Measurements from ENCODE around the gene MRPL24.
A peak's percentile ranks its signal among the peaks of the same experiment; 100 is the strongest.
"Not testable (repeated sequence)": the region's sequence is repeated elsewhere in the genome, so short reads cannot be mapped to it uniquely, and the experiment has no call there.

The MRPL24 gene

DNA sequence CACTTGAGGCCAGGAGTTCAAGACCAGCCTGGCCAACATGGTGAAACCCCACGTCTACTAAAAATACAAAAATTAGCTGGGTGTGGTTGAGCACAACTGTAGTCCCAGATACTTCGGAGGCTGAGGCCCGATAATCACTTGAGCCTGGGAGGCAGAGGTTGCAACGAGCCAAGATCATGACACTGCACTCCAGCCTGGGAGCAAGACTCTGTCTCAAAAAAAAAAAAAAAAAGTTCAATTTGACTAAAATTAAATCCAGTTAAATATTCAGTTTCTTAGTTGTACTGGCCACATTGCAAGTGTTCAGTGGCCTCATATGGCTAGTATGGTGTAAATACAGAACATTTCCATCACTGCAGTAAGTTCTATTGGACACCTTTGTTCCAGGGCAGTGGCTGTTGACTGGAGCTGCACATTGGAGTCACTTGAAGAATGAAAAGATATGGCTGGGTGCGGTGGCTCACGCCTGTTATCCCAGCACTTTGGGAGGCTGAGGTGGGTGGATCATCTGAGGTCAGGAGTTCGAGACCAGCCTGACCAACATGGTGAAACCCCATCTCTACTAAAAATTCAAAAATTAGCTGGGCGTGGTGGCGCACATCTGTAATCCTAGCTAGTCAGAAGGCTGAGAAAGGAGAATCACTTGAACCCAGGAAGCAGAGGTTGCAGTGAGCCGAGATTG lies 16.8 kb upstream of the MRPL24 start:
- DNase-seq: not testable (repeated sequence)

DNA sequence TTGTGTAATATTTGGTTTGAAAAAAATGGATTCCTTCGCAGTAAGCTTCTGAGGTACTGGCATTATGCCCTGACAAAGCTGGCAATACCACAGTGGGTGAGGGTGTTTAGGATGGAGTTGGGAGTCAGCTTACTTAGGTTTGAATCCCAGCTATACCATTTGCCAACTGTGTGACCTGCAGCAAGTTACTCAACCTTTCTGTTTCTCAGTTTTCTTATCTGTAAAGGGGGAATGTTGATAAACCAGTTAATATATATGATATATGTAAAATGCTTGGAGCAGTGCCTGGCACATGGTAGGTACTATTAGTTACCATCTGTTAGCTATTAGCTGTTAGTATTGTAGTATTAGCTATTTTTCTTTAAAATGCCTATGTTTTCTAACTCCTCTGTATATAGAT lies 15.5 kb upstream of the MRPL24 start:
- DNase-seq: no peak

DNA sequence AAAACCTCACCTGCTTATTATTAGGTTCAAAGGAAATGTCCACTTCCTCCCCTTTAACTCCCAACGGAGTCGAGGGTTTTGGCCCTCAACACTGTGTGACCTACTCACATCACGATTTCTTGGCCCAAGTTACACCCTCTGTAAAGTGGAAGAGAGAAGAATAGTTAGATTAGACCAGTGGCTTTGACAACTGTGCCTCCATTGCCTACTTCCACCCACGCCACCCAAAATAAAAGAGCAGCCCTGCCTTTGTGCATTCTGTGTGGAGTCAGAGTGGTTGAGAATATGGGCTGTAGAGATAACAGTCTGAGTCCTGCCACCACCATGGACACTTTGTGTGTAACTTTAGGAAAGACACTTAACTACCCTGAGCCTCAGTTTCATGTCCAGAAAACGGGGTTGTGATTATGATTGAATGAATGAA lies 14.7 kb upstream of the MRPL24 start:
- DNase-seq: no peak

DNA sequence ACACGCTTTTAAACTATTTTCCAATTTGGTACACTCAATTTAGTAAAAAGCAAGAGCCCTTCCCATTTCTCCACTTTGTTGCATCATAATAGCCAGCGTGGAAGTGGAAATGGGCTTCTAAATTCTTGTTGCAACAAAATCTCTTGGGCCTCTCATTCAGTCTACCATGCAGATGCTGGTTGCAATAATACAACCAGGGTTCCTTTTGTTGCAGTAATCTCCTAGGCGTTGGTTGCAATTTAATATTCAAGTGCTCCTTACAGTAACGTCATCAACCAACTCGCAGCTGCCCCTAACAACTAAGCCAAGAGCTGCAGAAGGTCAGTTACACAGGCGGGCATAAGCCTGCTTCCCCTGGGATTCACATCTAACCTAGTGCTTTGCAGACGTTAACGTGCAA lies 13.3 kb upstream of the MRPL24 start:
- DNase-seq: peak; percentile 65

DNA sequence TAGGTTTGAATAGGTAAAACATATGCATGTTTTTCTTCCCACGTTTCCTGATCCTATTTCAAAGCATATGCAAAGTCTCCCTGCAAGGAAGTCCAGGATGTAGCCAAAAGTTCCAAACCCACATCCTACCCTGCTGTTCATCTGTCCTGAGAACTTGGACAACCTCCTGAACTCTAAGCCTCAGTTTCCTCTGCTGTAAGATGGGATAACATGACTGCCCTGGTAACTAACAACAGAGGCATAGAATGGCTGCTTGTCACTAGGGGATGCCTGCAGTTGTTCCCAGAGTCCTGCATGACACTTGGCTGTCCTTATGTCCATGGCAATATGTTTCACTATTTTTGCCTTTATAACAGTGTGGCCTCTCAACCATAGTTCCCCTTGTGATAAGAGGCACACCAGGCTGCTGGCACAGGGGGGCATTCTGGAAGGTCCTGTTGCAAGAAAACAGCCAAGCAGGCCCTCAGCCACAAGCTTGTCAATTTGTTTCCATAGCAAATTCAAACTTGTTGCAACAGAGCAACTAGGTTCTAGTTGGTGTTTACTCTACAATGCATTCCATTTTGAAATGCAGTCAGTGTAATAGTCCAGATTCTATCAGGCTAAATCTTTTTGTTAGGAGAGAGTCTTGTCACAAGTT lies 12.1 kb upstream of the MRPL24 start:
- DNase-seq: no peak

DNA sequence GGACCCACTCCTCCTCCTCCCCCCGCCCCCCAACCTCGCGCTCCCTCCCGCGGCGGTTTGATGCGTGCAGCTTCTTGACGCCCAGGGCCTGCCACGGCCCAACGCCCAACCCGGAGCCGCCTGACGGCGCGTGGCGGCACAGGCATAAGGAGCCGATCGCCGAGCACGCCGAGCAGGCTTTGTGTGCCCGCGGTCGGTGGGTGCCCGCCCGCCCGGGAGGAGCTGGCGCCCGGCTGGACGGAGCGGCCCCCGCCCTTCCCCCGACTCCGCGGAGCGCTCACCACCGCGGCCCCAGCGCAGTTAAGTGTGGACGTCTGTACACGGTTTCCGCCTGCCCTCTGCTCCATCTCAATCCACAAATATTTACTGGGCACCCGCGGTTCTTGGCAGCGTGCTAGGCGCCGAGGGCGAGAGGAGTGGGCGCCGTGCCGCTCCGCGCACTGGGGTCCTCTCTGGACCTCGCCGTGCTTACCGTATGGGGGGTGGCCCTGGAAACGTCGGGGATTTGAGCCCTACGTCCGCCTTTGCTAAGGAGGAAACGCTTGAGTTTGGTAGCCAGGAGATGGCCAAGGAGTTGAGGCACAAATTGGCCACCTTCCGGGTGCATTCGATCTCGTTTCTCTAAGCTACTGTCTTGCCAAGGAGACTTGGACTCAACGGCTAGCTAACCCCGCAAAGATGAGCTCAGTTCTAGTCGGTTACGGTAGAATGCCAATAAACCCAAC lies 11.0 kb upstream of the MRPL24 start:
- peak; percentile 93 for DNase-seq

DNA sequence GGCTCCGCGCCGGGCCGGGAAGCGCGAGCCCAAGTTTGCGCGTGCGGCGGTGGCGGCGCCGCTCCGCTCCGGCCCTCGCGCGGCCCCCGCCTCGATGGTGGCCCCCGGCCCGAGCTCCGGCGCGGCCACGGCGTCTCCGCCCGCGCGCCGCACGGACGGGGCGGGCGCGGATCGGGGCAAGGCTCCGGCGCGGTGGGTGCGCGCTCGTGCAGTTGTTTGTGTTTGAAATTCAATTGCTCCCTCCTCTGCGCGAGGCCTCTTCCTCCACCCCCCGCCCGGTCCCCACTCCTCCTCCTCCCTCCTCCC lies 10.5 kb upstream of the MRPL24 start, which contains the start of gene HDGF:
Gene HDGF, minus strand, starts transcription at position 225 of the 306 bp plus-strand sequence. CDS start 246 bp downstream, outside the sequence.
- no peak for DNase-seq

DNA sequence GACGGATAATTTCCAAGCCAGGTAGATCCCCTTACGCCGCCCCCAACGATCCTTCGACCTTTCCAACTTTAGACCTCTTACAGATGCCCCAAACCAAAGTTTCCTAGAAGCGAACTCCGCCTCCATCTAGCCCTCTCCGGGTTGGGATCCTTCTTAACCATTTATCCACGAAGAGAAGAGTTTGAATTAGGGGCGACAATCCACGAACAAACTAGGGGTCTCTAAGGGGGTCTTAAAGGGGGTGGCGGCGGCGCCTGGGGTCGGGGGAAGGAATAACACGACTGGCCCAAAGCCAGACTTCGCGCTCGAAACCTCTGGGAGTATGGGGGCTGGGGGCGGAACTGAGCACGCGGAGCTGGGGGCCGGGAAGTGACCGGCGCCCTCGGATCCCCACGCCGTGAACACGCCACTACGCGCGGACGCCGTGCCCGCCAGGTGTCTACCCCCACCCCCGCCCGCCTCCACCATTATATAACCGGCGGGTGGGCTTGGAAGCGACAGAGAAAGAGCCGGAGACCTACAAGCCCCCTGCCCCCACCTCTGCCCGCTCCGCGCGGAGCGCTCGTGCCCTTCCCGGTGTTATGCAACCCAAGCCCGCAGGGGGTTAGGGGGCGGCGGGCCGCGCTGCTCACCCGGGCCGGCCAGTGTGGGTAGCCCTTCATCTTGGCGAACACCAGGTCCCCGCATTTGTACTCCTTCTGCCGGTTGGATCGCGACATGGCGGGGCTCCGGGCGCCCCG lies 10.0 kb upstream of the MRPL24 start:
- peak; percentile 49 for DNase-seq

DNA sequence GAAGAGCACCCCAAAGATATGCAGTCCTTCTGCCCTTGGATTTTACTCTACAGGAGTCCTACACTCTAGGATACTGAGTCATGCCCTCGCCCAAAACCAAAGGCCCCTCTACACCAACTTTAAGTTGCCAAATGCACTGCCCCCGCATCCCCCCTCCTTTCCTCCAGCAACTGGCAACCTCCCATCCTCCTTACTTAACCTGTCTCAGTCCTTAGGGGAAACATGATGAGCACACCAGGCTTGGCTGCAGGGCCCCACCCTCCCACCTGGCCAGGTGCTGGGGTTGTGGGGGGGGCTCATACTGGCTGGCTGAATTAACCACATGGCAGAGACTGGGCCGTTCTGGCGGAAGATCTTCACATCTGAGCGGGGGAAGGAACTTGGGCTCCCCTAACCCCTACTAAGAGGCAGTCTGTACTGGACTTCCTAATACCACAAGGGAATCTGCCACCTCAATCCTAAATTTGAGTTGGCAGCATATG lies 9.3 kb upstream of the MRPL24 start:
- DNase-seq: peak; percentile 92

DNA sequence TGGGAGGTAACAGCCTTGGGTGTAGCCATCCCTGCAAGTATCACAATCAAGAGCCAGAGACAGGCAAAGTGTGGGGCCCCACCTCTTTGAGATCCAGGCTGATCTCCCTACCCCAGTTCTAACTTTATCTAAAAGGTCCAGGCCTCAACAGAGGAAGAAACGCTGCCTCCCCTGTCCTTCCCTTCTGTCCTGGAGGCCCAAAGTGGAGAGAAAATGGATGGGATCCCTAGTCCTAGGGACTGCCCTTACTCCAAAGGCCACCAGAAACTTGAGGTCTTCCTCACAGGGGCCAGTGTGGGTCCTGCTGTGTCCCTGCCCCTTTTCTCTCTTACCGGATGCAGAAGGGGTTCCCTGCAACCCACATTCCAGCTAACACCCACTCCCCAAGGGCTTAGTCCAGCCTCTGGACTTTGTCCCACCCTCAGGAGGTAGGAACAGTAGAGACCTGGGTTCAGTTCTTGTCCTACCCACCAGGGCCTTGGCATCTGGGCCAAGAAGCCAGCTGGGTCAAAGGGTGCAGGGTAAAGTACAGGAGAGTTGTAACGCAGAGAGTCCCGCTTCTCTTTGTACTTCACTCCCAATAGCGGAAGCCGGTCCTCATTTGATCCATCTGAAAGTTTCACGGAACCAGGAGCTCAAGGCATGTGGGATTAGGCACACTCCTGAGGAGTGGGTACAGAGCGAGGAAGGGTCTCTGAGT lies 8.7 kb upstream of the MRPL24 start:
- DNase-seq: no peak

DNA sequence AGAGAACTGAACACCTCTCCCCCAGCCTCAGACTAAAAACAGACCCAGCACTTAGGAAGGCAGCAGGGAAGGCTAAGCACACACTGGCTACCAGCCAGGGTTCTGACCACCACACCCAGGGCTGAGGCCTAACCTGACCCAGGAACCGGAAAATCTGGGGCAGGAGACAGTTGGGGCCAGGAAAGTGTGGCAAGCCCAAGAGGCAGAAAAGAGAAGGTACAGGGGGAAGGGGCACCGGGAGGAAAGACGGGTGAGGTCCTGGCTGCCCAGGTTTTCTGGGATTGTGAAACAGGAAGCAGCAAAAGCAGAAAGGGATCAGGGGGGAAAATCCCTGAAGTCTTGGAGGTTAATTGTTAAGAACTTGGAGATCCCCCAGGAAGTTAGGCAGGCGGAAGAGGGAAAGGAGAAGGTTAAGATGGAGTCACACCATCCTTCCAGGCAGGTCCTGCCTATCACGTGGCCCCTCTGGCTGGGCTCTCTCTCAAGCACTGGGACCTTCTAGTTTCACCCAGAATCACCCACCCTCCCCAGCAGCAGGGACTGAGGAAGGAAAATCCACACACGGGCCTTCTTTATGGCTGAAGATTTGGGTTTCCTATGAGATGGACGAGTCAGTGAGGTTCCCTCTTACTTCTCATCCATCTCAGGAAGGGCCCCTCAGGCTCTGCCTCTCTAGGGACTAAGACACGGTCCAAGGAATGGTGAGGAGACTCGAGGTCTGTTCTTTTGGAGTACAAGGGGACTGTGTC lies 8.0 kb upstream of the MRPL24 start:
- no peak for DNase-seq

DNA sequence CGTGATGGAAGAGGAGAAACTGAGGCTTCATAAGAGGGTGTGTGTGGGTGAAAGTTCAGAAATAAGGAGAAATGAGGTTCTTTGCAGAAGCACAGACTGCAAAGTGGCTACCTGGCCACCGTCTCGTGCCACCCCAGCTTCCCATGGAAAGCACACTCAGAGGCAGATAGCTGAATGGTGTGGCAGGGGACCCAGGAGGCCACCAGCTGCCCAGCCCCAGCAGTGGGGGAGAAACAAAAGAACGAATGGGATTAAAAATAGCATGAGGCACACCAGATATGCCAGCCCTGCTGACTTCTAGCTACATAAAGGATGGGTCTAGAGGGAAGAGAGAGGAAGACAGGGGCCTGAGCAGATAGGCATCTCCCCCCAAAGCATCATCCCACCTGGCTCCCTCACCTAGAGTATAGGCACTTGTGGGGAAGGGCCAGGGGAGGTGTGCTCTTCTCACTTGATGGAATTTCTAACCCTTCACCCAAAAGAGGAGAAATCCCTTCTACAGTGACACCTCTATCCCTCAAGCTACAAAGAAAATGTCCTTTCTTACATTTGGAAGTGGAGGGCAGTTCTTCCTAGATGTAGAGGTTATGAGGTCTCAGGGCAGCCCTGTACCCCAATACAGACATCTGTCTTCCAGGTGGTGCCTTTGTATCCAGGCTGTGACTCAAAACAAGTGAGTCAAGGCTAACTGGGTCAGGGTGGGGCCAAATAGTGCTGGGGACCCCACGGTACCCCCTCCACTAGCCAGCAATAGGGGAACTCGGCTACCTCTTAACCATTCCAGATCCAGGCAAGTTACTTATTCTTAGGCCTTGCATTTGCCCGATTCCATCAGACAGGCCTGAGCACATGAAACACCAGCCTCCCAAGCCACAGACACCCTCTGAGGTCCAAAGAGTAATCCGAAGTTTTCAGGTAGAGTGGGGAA lies 7.1 kb upstream of the MRPL24 start:
- no peak for DNase-seq

DNA sequence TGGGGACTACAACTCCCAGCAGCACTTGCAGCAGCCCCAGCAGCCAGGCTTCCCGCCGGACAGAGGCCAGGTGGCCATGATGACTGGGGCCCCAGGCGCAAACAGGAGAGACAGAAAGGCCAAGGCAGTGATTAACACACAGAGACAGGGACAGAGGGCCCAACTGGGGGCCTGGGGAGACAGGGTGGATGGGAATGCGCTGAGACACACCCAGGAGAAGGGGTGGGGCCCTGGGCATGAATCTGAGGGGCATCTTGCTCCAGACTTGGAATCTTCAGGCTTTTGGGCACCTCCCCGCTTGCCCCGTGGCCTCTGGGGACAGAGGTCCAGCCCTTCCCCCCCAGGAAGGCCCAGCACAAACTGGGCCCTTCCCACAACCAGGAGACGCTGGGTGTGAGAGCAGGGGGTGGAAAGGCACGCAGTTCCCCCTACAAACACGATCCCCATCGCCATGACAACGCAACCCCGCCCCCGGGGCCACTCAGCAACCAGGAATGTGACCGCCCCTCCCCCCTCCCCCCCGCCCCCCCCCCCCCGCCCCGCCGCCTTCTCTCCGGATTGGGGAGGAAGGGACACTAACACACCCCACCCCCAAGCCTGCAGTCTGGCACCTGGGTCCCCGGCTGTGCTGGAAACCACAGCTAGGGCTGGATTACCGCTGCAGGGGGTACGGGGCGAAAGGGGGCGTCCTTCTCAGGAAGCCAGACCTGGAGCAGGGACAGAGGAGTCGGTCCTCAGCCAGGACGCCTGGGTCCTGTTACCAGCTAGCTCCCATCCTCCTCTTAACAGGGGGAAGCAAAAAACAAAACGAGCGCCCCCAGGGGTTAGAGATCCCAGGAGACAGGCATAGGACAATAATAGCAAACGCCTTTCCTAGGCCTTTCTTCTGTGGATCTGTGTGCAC lies 6.1 kb upstream of the MRPL24 start:
- peak; percentile 73 for DNase-seq

DNA sequence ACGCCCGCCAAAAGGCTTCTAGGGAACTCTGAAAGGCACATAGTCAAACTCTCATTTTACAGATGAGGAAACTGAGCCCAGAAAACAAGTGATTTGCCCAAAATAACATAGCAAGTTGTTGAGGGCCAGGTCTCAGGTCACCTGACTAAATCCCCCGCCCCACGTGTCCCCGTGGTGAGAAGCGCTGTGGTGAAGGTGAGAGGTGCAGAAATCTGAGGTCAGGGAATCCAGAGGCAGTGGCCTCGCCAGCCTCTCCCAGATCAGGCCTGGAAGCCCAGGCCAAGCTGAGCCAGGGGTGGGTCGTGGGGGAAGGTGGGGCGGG lies 5.5 kb upstream of the MRPL24 start:
- DNase-seq: no peak

DNA sequence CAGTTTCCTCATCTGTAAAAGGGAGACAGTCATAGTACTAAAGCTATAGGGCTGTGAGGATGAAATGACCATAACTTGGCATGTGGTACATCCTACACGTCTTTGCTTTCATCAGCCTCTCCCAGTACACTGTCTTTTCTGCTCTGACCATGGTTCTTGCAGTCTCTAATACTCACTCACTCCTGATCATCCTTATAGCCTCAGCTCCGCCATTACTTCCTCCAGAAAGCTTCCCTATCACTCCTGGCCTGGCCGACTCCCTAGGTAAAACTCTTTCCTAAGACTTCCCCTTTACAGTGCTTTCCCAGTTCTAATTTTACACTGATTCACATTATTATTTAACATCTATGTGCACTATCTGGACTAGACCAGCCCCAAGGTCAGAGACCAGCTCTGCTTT lies 5.0 kb upstream of the MRPL24 start:
- DNase-seq: no peak

DNA sequence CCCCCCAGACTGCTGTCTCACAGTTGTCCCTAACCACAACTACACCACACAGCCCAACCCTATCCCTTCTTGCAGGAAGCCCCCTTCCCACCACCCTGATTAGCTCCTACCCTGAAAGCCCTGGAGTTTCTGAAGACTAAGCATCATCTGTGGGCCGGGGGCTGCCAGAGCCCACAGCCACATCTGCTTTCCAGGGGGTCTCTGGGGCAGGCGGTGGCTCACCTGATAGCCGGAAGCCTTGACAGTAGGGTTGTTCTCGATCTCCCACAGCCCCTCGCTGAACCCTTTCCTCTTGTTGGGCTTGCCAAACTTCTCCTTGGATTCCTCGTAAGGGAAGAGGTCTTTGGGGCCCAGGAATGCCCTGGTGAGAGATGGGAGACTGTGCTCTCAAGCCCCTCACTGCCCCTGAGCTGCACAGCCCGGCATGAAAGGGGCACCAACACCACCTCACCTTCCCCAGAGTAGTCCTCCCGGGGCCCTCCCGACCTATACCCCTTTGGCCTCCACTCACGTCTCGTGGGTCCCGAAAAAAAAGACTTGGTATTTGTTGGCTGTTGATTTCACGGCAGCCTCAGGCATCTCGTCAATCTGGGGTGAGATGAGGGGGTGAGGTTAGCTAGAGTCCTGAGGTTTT lies 4.0 kb upstream of the MRPL24 start:
- DNase-seq: no peak

DNA sequence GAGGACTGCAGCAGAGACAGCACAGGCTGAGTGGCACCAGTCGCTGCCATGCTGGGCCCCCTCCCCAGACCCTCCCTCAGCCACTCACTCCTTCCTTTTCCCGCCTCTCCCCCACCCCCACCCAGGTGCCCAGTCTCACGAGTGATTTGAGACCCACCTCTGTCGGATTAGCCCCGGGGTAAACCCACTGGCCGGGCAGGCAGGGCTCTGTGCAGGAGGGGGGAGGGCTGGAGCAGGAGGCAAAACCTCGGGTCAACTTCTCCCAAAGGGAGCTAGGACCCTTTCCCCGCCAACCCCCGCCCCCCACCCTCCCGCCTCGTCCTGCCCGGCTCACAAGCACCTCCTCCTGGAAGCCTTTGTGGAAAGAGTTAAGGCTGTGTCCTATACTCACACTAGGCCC lies 3.5 kb upstream of the MRPL24 start:
- no peak for DNase-seq

DNA sequence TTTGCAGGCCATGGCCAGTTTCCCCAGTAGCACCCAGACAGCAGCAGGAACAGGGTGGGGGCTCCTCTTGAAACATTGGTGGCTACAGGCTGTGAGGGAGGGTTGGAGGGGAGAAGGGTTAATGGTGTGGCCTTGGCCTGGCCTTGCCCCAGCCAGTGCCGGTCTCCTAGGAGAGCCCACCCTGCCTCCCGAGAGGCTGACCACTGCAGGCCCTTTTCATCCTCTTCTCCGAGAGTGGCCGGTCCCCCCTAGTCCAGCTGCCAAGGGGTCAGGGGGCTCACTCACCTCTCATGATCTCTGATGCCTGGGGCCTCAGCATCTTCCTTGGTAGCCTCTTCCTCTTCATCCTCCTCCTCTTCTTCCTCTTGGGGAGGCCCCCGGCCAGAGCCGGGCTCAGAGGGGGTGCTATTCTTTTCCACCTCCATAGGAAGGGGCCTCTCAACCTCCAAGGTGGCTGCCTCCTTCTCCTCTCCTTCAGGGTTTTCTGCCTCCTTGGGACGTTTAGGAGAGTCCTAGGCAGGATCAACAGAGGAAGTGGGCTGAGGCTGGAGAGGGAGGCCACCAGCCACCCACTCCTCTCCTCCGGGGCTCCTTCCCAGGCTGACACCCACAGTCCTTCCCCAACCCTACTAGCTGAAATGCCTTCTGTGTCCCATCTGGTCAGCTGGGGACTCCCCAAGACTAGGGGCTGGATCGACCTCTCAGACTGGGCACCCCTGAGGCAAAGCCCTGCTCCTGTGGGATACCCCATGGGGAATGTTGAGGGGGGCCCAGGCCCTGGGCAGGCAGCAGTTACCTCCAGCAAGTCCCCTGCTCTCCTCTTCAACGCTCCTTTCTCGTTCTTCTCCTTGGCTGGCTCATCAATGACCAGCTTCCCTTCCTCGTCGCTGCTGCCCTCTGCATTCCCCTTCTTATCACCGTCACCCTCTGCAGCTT lies 2.7 kb upstream of the MRPL24 start:
- no peak for DNase-seq

Measured in NCI-H2171 treated with DMSO at 0.1 percent for 48 hours (cell line).